Spleen (tissue), 11 donors: ENCODE data around the gene PMEL. TPM values are rescaled to one million over a fixed set of nuclear protein-coding genes. Genes with fewer than 3 reads are reported as not detected.
"Not testable (repeated sequence)": the region's sequence is repeated elsewhere in the genome, so short reads cannot be mapped to it uniquely, and the experiment has no call there.

Experiments used
- DNase-seq: peaks from one replicate; pipeline ENCODE4 v3.0.0-alpha.2; 2020
- H3K27ac ChIP-seq, 8 donors: fragments of 200-600 bp; sonication (generic) in 7 of 8; 1 replicate in 4 of 8; 2 replicates in 4 of 8; pipeline versions ENCODE4 v1.5.0 to v1.8.0; 2016 to 2021; ENCODE audit warnings: inconsistent platforms in 4 of 8, mild to moderate bottlenecking in 4 of 8, moderate library complexity in 1 of 8
- H3K27me3 ChIP-seq, 7 donors: fragments of 200-600 bp; sonication (generic) in 6 of 7; replicated peaks in 1 of 7; 1 replicate in 4 of 7; 2 replicates in 3 of 7; pipeline versions ENCODE4 v1.5.0 to v1.8.0; 2016 to 2021; ENCODE audit warnings: inconsistent platforms in 3 of 7, mild to moderate bottlenecking in 1 of 7
- H3K36me3 ChIP-seq, 6 donors: fragments of 200-600 bp; sonication (generic) in 5 of 6; 1 replicate in 4 of 6; 2 replicates in 2 of 6; pipeline versions ENCODE4 v1.5.0 to v1.8.0; 2016 to 2021; ENCODE audit warnings: inconsistent platforms in 2 of 6
- H3K4me1 ChIP-seq, 6 donors: fragments of 200-600 bp; sonication (generic) in 5 of 6; 1 replicate in 3 of 6; 2 replicates in 3 of 6; pipeline versions ENCODE4 v1.5.0 to v1.8.0; 2016 to 2021; ENCODE audit warnings: inconsistent platforms in 3 of 6
- H3K4me3 ChIP-seq, 8 donors: fragments of 200-600 bp; sonication (generic) in 7 of 8; 1 replicate in 4 of 8; 2 replicates in 4 of 8; pipeline versions ENCODE4 v1.5.0 to v1.8.0; 2016 to 2021; ENCODE audit warnings: inconsistent platforms in 4 of 8, mild to moderate bottlenecking in 4 of 8, moderate library complexity in 2 of 8
- H3K9me3 ChIP-seq, 8 donors: fragments of 200-600 bp; sonication (generic) in 7 of 8; 1 replicate in 4 of 8; 2 replicates in 4 of 8; pipeline versions ENCODE4 v1.5.0 to v1.8.0; 2016 to 2021; ENCODE audit warnings: inconsistent platforms in 4 of 8
- POLR2A ChIP-seq, 3 donors: fragments of 450-650 bp; IDR thresholded peaks; one replicate each; pipeline ENCODE4 v1.5.1; 2017; ENCODE audit warnings: antibody characterized with exemption in 3 of 3, mild to moderate bottlenecking in 1 of 3
- POLR2AphosphoS5 ChIP-seq, 3 donors: sonication (generic); formaldehyde crosslinking; IDR thresholded peaks; one replicate each; pipeline ENCODE4 v1.5.1; 2017; ENCODE audit warnings: antibody characterized with exemption in 3 of 3
- WGBS, 5 donors: extraction: QIAGEN DNeasy Blood & Tissue Kit in 3 of 5; methylation state at CpG; one replicate each; pipeline versions ENCODE4 v1.1.5 to v1.1.7; 2013 to 2018; 5-methylcytosine and 5-hydroxymethylcytosine counted together
- intact Hi-C: fragments of 100-400 bp; cut with DNase I; formaldehyde crosslinking; loops from one replicate; pipeline ENCODE4 v1.15.0; 2023; ENCODE audit warnings: low total_unique reads
- polyA plus RNA-seq, 3 donors: library from polyadenylated mRNA; stranded (reverse); fragments of 200-250 nt; gene quantifications; one replicate each; pipeline ENCODE4 v1.2.1, GENCODE V29; 2013
- total RNA-seq, 7 donors: library from RNA; depleted of rRNA in 3 of 7; stranded (reverse); fragments of >200 nt in 3 of 7; fragmentation: NEBNext Ultra II Directional in 4 of 7; extraction: Animal tissue kit (Norgen Biotek cat#: 25700) in 4 of 7; gene quantifications; one replicate each; pipeline versions ENCODE4 v1.1.0 to v1.2.1, GENCODE V29; 2016 to 2021
- TF ChIP-seq, protein P1 (sequence below), 11 experiments: fragments of 200-600 bp in 7 of 11; fragments of 450-650 bp in 4 of 11; sonication (generic) in 4 of 11; IDR thresholded peaks in 8 of 11; conservative IDR thresholded peaks in 3 of 11; 1 replicate in 7 of 11; 2 replicates in 4 of 11; pipeline versions ENCODE4 v1.4.0 to v1.8.0; 2016 to 2021; ENCODE audit warnings: antibody characterized with exemption in 11 of 11, inconsistent platforms in 4 of 11, mild to moderate bottlenecking in 1 of 11
- donor health status: healthy with polysubstance abuse.
- donor health status: DM: no; HTN: no; CAD: no; lungs with moderate emphysema.
- donor health status: DM: no; HTN: no; CAD: no.
- donor health status: Bipolar disorder and iron deficiency.
- donor health status: healthy.
- donor health status: DM: no; HTN: no; CAD: no.
- donor health status: DM: yes; HTN: yes; CAD: no.

The PMEL gene
- total and polyA plus RNA-seq, 10 donors = 0.15 to 1.6 (median 0.74) TPM

DNA sequence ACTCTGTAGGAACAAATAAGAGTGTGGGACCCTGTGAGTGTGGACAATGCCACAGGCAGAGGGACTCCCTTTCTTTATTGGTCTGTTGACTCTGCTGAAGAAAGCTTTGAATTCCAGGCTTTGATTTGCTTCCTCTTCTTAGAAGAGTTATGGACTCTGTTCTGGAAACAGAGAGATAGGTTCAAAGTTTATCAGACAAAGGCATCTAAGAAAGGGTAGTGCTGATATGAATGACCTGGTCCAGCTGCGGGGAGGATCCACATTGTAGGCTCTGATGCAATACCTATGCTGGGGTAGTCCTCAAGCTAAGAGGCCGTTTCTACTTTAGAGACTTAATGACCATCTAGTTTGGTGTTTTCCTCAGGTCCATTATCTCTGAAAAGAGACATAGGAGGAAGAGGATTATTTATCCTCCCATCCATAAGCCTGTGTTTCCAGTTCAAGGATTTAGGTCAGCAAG lies 44.3 kb upstream of the PMEL start:
- TF ChIP-seq POLR2AphosphoS5 (IDR thresholded peaks at IDR 0.05) (no peak), POLR2A (IDR thresholded peaks at IDR 0.05) (no peak)
- TF ChIP-seq, protein P1, sequence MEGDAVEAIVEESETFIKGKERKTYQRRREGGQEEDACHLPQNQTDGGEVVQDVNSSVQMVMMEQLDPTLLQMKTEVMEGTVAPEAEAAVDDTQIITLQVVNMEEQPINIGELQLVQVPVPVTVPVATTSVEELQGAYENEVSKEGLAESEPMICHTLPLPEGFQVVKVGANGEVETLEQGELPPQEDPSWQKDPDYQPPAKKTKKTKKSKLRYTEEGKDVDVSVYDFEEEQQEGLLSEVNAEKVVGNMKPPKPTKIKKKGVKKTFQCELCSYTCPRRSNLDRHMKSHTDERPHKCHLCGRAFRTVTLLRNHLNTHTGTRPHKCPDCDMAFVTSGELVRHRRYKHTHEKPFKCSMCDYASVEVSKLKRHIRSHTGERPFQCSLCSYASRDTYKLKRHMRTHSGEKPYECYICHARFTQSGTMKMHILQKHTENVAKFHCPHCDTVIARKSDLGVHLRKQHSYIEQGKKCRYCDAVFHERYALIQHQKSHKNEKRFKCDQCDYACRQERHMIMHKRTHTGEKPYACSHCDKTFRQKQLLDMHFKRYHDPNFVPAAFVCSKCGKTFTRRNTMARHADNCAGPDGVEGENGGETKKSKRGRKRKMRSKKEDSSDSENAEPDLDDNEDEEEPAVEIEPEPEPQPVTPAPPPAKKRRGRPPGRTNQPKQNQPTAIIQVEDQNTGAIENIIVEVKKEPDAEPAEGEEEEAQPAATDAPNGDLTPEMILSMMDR (IDR thresholded peaks at IDR 0.05 in 8 of 11, conservative IDR thresholded peaks at IDR 0.05 in 3 of 11) = no peak
- Histone ChIP-seq H3K4me3 (no peak overlapping the region), H3K27me3 (no peaks in the 10 kb centered on the region), H3K27ac (no peak overlapping the region), H3K9me3 (no peaks in the 10 kb centered on the region), H3K36me3 (peaks cover 0 to 8% (median 0%) of the 10 kb centered on the region in 6 donors), H3K4me1 (peaks cover 0 to 39% (median 12%) of the 10 kb centered on the region in 6 donors)
- no peak for DNase-seq
- intact Hi-C loops = no loop called here
- WGBS, 5 donors = 52 to 92% (median 67%) methylated on average over 2 of the region's 2 CpGs

DNA sequence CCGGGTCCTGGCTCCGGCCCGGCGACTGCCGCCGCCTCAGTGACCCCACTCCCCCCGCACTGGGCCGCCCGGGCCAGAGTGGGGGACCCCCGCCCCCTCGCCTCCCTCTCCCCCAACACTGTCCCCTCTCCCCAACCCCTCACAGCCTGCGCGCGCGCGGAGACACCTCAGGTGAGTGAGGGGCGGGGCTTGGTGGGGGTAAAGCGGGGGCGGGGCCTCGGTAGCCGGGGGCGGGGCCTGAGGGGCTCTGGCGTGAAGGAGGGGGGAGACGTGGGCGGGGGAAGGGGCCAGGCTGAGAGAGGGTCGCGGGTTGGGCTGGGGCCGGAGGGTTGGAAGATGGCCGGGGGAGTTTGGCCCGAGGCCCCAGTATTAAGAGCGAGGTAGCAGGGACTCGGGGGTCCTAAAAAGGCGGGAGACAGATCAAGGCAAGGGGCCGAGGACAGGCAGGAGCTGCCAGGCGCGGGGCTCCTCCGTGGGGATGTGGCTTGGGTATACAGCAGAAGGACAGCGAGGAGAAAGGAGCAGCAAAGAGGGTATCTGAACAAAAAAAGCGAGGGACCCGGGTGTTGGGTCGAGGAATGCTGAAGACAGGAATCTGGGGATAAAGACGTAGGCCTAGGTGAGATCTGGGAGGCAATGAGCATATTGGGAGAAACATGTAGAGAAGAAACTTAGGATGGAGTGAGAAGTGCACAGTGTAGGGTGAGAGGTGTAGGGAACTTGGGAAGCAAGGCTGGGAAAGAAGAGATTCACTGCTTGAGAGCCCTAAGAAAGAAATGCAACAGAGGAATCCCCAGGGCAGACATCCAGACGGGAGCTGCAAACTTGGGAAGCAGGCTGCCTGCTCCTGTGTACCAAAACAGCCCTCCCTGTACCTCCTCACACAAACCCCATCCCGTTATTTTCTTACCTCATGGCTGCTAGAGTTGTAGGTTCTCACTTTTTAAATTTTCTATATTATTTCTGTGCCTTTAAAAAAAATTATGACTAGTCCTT lies 42.0 kb upstream of the PMEL start:
- intact Hi-C loops = no loop called here
- H3K4me1 ChIP-seq = peaks cover 0 to 40% (median 12%) of the 10 kb centered on the region in 6 donors
- H3K9me3 ChIP-seq = no peaks in the 10 kb centered on the region
- H3K4me3 ChIP-seq = peak overlapping the region; percentile 69 to 91 (median 81)
- peaks cover 0 to 26% (median 0%) of the 10 kb centered on the region in 6 donors for H3K36me3 ChIP-seq
- peak; percentile 88 for DNase-seq
- peak overlapping the region; percentile 80 to 95 (median 92) for H3K27ac ChIP-seq
- no peak for TF ChIP-seq POLR2A (IDR thresholded peaks at IDR 0.05)
- peak in 1 of 3 donors; percentile 22 for TF ChIP-seq POLR2AphosphoS5 (IDR thresholded peaks at IDR 0.05)
- TF ChIP-seq, protein P1 (IDR thresholded peaks at IDR 0.05 in 8 of 11, conservative IDR thresholded peaks at IDR 0.05 in 3 of 11) = peak in 1 of 11 experiments; percentile 10
- H3K27me3 ChIP-seq = no peaks in the 10 kb centered on the region
- WGBS, 5 donors = 2 to 5% (median 4%) methylated on average over 28 to 44 of the region's 44 CpGs

DNA sequence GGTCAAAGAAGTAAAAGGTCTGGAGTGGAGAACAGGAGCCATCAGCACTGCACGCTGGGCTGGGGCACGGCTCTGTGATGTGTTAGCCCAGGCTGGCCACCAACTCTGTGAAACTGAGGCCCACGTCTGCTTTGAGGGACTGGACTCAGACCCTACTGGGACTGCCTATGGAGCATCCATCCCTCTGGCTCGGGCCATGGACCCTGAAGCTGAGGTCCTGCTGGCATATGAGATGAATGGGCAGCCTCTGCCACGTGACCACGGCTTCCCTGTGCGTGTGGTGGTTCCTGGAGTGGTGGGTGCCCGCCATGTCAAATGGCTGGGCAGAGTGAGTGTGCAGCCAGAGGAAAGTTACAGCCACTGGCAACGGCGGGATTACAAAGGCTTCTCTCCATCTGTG lies 38.4 kb upstream of the PMEL start:
- Histone ChIP-seq H3K27ac (no peak overlapping the region), H3K4me3 (no peak overlapping the region), H3K4me1 (peaks cover 0 to 39% (median 12%) of the 10 kb centered on the region in 6 donors), H3K27me3 (no peaks in the 10 kb centered on the region), H3K36me3 (peaks cover 0 to 42% (median 0%) of the 10 kb centered on the region in 6 donors), H3K9me3 (no peaks in the 10 kb centered on the region)
- DNase-seq = no peak
- intact Hi-C loops = no loop called here
- TF ChIP-seq, protein P1 (IDR thresholded peaks at IDR 0.05 in 8 of 11, conservative IDR thresholded peaks at IDR 0.05 in 3 of 11) = no peak
- no peak for TF ChIP-seq POLR2AphosphoS5 (IDR thresholded peaks at IDR 0.05)
- no peak for TF ChIP-seq POLR2A (IDR thresholded peaks at IDR 0.05)
- WGBS, 5 donors = 90 to 100% (median 93%) methylated on average over 6 to 10 of the region's 10 CpGs

DNA sequence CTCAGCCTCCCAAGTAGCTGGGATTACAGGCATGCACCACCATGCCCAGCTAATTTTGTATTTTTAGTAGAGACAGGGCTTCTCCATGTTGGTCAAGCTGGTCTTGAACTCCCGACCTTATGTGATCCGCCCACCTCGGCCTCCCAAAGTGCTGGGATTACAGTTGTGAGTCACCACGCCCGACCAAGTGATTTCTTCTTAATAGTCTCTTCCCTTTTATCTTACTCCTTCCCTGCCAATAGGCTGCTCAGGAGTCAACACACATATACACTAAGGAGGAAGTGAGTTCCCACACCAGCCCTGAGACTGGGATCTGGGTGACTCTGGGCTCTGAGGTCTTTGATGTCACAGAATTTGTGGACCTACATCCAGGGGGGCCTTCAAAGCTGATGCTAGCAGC lies 37.5 kb upstream of the PMEL start:
- DNase-seq, H3K27me3 ChIP-seq, H3K27ac ChIP-seq, intact Hi-C loops, H3K9me3 ChIP-seq, H3K4me3 ChIP-seq: not testable (repeated sequence)
- peaks cover 0 to 37% (median 11%) of the 10 kb centered on the region in 6 donors for H3K4me1 ChIP-seq
- peaks cover 0 to 42% (median 0%) of the 10 kb centered on the region in 6 donors for H3K36me3 ChIP-seq
- WGBS, 5 donors = 77 to 88% (median 85%) methylated on average over 5 of the region's 5 CpGs
